ENCODE measurements around the gene GNG5.

The GNG5 gene

DNA sequence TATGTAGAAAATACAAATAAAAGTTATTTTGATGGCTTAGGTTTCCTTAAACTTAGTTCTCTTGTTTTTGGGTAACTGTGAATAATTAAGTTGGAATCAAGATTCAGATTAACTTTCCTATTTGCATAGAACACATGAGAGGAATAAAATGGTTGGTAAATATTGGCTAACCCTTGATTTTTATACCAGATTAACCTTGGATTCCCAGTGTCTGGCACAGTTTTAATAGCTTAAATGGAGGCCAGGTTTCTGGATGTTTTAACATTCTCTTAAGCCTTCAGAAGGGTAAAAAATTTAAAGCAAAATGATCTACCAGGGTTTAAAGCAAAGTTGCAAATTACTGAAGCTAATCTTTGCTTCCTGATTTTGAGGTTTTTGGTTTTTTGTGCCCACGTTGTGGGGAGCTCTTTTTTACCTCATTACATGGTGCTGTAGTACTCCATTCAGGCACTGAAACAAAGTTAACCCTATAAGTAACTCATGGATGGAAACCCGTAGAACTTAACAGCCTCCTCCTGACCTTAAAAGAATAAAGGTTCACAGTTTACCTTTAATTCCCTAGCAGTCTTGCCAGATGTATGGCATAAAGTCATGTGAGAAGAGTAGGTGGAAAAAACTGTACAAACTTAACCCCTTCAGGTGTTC lies 8.6 kb downstream of the GNG5 start:
- no peak overlapping the region for H3K4me3 ChIP-seq (ENCODE audit: low read length)
- peaks cover 11% of the 10 kb centered on the region for H3K4me1 ChIP-seq (ENCODE audit: control insufficient read depth, low read length)
- H3K4me2 ChIP-seq (ENCODE audit: low read length) = no peak overlapping the region
- H3F3A ChIP-seq (ENCODE audit: control insufficient read depth, insufficient read depth) = peaks cover 20% of the 10 kb centered on the region
- peaks cover 34% of the 10 kb centered on the region for H3K79me2 ChIP-seq (ENCODE audit: control insufficient read depth, low read length)
- H3K27ac ChIP-seq (ENCODE audit: low read depth, low read length) = no peak overlapping the region
- no peaks in the 10 kb centered on the region for H3K27me3 ChIP-seq (ENCODE audit: control insufficient read depth, low read length)
- no peaks in the 10 kb centered on the region; the same call in 1 of the 2 replicates for H4K20me1 ChIP-seq (ENCODE audit: control insufficient read depth, insufficient read depth, low read depth, low read length)
- H3K36me3 ChIP-seq (ENCODE audit: control insufficient read depth, low read length) = peaks cover 95% of the 10 kb centered on the region
- TF ChIP-seq, protein P1, sequence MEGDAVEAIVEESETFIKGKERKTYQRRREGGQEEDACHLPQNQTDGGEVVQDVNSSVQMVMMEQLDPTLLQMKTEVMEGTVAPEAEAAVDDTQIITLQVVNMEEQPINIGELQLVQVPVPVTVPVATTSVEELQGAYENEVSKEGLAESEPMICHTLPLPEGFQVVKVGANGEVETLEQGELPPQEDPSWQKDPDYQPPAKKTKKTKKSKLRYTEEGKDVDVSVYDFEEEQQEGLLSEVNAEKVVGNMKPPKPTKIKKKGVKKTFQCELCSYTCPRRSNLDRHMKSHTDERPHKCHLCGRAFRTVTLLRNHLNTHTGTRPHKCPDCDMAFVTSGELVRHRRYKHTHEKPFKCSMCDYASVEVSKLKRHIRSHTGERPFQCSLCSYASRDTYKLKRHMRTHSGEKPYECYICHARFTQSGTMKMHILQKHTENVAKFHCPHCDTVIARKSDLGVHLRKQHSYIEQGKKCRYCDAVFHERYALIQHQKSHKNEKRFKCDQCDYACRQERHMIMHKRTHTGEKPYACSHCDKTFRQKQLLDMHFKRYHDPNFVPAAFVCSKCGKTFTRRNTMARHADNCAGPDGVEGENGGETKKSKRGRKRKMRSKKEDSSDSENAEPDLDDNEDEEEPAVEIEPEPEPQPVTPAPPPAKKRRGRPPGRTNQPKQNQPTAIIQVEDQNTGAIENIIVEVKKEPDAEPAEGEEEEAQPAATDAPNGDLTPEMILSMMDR (IDR thresholded peaks at IDR 0.05; ENCODE audit: low read depth, low read length, poor library complexity, severe bottlenecking) = no peak
- TF ChIP-seq EZH2phosphoT487 (IDR thresholded peaks at IDR 0.05; ENCODE audit: borderline replicate concordance, low read length) = no peak
- H3K9me3 ChIP-seq (ENCODE audit: control insufficient read depth, insufficient read depth, low read length) = no peaks in the 10 kb centered on the region
- no peaks in the 10 kb centered on the region for H3K9me2 ChIP-seq (replicated peaks; ENCODE audit: control insufficient read depth, low read length)

DNA sequence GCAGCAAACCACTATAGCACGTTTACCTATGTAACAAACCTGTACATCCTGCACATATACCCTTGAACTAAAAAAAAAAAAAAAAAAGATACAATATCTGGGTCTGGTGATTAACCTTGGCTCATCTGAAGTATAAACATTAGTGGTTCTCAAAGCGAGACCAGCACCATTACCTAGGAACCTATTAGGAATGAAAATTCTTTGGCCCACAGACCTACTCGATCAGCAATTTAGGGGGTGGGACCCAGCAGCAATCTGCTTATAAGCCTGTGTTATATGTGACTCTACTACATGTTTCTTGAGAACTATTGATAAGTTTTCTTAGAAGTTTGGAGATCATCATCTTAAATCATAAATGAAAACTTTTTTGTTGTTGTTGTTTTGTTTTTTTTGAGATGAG lies 9.9 kb downstream of the GNG5 start:
- Histone ChIP-seq H3K79me2 (ENCODE audit: control insufficient read depth, low read length) (peaks cover 21% of the 10 kb centered on the region), H3K4me1 (ENCODE audit: control insufficient read depth, low read length) (peaks cover 11% of the 10 kb centered on the region), H3K4me3 (ENCODE audit: low read length) (no peak overlapping the region), H3F3A (ENCODE audit: control insufficient read depth, insufficient read depth) (peaks cover 17% of the 10 kb centered on the region), H3K4me2 (ENCODE audit: low read length) (no peak overlapping the region), H3K9me2 (replicated peaks; ENCODE audit: control insufficient read depth, low read length) (no peaks in the 10 kb centered on the region), H3K36me3 (ENCODE audit: control insufficient read depth, low read length) (peaks cover 99% of the 10 kb centered on the region), H3K27me3 (ENCODE audit: control insufficient read depth, low read length) (no peaks in the 10 kb centered on the region), H4K20me1 (ENCODE audit: control insufficient read depth, insufficient read depth, low read depth, low read length) (no peaks in the 10 kb centered on the region; the same call in 1 of the 2 replicates), H3K9me3 (ENCODE audit: control insufficient read depth, insufficient read depth, low read length) (no peaks in the 10 kb centered on the region), H3K27ac (ENCODE audit: low read depth, low read length) (no peak overlapping the region)
- TF ChIP-seq EZH2phosphoT487 (IDR thresholded peaks at IDR 0.05; ENCODE audit: borderline replicate concordance, low read length) = no peak
- TF ChIP-seq, protein P1 (IDR thresholded peaks at IDR 0.05; ENCODE audit: low read depth, low read length, poor library complexity, severe bottlenecking) = no peak

DNA sequence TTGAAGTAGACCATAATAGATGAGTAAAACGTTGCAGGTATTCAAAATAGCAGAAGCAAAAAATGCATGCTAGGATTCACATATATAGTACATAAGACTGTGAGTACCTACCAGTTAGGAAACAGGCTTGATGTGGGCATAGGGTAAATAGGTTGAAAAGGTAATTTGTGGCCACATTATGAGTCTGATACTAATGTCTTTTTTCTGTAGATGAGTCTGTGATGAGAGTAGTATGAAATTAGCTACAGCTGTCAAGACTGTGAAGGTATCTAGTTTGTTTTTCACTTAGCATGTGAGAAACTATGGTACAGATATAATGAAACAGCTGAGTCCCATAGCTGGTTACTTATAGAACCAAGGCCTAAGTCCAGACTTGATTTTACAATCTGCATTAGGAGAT lies 12.6 kb downstream of the GNG5 start:
- Histone ChIP-seq H3K4me3 (ENCODE audit: low read length) (no peak overlapping the region), H3K4me1 (ENCODE audit: control insufficient read depth, low read length) (no peaks in the 10 kb centered on the region), H4K20me1 (ENCODE audit: control insufficient read depth, insufficient read depth, low read depth, low read length) (no peaks in the 10 kb centered on the region), H3K27me3 (ENCODE audit: control insufficient read depth, low read length) (no peaks in the 10 kb centered on the region), H3K27ac (ENCODE audit: low read depth, low read length) (no peak overlapping the region), H3F3A (ENCODE audit: control insufficient read depth, insufficient read depth) (peaks cover 11% of the 10 kb centered on the region), H3K36me3 (ENCODE audit: control insufficient read depth, low read length) (peaks cover 95% of the 10 kb centered on the region), H3K9me2 (replicated peaks; ENCODE audit: control insufficient read depth, low read length) (no peaks in the 10 kb centered on the region), H3K9me3 (ENCODE audit: control insufficient read depth, insufficient read depth, low read length) (no peaks in the 10 kb centered on the region), H3K4me2 (ENCODE audit: low read length) (no peak overlapping the region), H3K79me2 (ENCODE audit: control insufficient read depth, low read length) (no peaks in the 10 kb centered on the region; the same call in 1 of the 2 replicates)
- TF ChIP-seq, protein P1 (IDR thresholded peaks at IDR 0.05; ENCODE audit: low read depth, low read length, poor library complexity, severe bottlenecking) = no peak
- no peak for TF ChIP-seq EZH2phosphoT487 (IDR thresholded peaks at IDR 0.05; ENCODE audit: borderline replicate concordance, low read length)

Measured in DOHH2 (cell line).